Measurements from ENCODE around the gene TOP3B.
A peak's percentile ranks its signal among the peaks of the same experiment; 100 is the strongest.

The TOP3B gene

DNA sequence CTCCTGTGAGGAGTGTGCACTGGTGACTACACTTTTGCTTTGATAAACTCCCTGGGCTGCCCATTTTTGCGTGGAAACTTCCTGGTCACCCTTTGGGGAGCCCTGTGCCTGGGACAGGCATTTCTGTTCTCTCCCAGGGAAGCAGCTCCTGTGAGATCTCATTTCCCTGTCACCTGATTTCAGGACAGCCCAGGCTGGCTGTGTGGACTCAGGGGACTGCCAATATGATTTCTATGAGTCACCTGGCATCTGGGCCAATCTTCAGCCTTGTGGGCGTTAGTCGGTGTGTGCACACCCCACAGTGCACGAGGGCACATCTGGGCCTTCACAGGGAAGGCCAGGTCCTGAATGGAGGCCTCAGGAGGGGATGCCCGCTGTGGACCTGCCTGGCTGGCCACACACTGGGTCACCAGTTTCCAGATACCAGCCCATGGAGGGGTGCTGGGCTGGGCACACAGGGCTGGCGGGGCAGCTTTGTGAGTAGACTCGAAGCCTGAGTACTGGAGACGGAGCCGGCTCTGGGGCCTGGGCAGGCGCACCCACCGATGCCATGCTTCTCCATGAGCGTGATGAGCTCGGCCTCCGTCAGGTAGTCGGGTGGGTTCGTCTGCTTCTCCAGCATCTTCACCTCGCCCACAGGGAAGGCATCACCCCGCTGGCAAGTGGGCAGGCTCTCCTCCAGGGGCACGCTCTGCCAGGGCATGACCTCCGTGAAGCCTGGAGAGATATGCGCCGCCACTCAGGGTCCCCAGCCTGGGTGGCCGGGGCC, 20.5 kb downstream of the TOP3B start:
- DNase-seq (ENCODE audit: low spot score): no peak

DNA sequence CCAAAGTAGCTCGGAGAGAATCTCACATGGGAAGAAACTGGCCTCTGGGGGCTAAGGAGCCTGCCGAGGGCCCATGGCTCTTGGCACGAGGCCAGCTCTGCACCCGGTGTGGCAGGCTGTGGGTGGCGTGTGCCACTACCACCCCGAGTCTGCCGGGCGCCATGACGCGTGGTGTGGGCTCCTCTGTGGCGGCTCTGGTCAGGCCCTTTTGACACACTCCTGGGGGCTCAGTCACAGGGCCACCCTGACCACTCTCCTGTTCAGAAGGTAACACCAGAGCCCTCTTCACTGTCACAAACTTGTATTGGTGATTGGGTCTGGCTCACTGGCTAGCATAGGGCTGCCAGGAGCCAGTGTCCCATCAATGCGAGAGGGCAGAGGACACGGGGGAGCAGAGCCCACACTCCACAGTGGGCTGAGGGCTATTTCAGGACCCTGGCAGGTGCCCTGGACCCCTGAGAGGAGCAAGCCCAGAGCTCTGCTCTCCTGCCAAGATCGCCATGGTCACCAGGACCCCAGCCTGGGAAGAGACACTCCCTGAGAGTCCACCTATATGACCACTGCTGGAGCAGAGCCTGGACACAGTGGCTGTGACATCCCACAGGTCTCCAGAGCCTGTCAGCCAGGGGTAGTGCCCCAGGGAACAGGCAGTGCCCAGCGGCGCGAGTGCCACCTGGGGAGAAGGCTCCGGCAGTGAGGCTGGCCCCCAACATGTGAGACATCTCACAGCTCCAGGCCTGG, 21.3 kb downstream of the TOP3B start:
- DNase-seq (ENCODE audit: low spot score): no peak

DNA sequence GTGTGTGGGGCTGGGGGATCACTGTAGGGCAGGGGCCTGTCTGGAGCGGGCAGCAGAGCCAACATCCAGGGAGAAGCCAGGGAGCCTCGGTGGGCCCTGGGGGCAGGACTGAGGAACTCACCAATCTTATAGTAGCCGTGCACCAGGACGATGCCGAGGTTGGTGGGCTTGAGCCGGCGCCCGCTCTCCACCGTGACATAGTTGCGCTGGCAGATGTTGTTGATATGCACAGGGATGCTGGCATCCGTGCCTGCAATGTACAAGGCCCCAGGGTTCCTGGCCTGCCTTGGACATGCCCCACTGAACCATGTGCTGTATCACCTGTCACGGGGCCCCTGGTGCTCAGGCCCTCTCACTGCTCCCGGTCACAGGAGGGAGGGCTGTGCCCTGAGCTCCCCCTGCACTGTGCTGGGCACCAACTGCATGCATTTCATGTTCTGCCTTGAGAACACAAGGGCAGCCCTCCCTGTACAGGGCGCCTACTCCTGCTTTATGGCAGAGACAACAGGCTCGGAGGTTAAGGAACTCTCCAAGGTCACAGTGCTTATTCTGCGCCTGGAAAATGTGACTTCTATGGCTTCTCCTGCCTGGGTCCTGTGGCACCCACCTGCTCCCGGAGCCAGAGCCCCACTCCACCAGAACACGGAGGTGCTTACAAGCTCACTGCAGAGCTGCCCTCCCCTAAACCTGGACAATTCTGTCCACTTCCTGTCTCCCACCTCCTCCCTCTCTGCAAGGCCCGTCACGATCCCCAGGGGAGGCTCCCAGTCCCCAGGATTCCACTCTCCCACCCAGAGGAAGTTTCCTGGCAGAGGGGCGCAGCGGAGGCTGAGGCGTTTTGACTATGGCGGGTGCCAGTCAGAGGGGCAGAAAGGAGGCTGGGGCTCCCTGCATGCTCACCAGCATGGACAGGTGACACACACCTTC, 22.1 kb downstream of the TOP3B start:
- no peak for DNase-seq (ENCODE audit: low spot score)

DNA sequence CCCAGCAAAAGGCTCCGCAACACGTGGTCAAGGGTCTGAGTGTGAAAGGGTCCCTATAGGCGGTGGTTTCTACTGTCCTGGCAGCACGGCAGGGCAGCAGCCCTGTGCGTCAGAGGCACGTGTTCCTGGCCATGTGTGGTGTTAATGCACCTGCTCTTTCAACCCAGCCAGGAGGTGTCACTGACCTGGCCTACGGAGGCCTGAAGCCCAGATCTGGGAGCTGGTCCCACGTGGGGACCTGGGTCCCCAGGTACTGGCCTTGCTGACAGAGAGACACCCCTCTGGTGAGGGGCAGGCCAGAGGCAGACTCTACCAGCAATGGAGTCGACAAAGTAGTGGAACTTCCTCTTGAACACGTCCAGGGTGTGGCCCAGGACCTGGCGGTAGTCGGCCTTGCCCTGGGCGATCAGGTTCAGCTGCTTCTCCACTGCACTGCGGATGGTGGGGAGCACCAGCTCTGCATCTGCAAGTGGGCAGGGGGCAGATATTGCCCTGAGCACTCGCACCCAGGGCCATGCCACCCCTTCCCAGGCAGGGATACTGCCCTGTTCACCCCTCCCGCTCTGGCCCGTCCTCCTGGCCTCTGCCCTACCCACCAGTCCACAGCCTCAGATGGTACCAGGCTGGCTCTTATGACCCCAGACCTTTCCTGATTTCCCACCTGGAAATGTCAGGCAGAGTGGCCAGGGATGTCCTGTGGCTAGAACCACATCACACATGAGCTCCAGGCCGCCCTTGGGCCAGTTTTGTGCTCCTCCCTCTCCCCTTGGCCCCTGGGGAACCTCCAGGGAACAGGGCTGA, 23.1 kb downstream of the TOP3B start:
- no peak for DNase-seq (ENCODE audit: low spot score)

DNA sequence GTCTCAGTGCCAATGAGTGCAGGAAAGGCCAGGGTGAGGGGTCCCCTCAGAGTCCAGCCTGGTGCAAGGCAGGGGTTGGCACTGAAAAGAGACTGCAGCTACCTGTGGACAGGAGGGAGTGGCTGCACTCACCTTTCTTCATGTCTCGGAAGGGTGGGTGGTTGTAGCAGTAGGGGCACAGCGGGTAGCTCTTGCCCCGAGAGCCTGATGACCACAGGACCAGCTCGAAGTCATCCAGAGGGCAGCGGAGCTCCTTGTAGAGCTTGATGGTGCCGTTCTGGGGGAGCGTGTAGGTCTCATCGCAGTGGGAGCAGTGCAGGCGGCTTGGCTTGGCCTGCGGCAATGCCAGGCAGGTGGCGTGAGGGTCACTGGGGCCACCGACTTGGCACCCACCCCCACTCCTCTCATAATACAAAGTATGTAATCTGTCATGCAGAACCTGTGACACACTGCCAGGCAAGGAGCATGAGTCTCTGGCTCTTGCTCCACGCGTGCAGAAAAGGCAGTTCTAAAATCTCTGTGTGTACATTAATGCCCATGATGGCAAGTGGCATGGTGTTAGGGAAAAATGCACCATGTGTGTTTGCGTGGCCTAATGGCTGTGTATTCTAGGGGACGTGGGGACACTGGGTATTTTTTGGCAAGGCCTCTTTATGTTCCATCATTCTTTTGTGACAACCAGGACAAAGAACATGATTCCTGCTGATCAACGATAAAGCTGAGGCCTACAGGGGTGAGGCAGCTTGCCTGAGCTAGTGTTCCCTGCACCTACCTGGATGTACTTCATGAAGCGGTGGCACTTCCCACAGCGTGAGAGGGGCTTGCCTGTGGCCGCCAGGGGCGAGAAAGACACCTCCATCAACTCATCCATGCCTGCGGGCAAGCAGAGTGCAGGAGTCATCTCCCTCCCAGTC, 24.0 kb downstream of the TOP3B start:
- DNase-seq (ENCODE audit: low spot score): no peak

DNA sequence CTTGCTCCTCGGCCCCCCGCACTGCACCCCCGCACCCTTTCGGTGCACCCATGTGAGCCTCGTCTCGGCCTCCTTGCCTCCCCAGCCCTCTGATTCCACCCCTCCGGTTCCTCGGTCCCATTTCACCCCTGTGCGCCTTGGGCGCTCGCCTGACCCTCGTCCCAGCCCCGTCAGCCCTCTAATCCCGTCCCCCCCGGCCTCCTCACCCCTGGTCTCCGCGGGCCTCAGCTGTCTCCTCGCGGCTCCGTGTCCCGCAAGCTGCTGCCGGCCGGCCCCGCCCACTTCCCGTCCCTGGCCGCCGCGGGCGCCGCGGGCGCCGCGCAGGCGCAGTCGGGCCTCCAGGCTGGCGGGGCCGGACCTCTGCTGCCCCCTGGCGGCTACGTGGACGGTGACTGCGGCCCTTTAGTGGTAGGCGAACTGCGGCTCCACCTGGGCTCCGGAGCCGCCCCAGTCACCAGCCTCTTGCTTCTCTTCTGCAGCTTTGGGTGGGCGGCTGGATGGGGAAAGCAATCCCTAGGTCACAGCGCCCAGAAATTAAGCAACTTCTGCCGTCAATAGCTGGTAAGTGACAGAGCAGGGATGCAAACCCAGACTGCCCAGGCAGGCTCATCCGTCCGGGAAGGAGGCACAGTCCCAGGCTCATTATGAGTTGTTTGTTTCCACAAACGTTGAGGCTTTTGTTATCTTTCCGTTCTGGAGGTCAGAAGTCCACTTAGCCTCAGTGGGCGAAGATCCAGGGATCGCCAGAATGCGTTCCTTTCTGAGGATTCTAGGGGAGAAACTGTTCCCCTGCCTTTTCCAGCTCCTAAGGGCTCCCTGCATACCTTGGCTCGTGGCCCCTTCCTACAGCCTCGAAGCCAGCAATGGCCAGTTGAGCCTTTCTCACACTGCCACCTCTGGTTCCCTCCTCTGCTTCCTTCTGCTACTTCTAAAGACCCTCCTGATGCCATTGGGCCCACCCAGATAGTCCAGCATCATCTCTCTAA, 29.7 kb downstream of the TOP3B start, which contains the start of gene PPM1F:
Gene PPM1F, minus strand, starts transcription at position 263 of the 986 bp plus-strand sequence. CDS start 6,800 bp downstream, outside the sequence.
- peak; percentile 87 for DNase-seq (ENCODE audit: low spot score)

DNA sequence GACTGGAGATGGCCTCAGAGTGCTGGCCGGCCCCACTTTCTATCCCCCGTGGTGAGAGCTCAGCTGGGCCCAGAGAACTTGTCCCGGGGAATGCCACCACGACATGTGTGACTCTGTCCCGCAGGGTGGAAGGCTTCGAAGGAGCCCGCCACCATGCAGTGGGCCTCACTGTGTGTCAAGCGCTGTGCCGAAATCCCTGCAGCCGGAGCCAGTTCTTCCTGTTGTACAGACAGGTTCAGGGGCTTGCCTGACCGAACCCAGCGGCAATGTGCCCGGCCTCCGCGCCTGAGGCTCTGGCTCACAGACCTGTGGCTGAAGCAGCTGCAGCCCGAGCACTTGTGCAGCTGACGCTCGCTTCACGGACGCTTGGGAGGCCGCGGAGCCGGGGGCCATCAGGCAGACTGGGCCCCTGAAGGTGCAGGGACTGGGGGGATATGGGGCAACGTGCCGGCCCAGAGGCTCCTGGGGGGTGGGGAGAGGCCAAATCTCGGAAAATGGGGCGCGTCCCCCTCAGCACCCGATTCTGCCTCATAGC, 30.6 kb downstream of the TOP3B start:
- DNase-seq (ENCODE audit: low spot score): no peak

DNA sequence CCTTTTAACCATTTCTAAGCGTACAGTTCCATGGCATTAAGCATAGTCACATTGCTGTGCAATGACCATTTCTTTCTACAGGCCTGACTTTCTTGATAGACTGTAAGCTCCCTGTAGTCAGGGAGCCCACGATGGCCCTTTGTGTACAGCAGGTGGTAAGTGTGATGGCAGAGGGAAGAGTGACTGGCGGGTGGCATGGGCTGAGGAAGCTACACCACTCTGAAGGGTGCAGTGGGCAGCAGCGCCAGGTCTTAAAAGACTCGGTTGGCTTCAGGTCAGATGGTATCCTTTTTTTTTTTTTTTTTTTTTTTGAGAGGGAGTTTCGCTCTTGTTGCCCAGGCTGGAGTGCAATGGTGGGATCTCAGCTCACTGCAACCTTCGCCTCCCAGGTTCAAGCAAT, 31.5 kb downstream of the TOP3B start:
- no peak for DNase-seq (ENCODE audit: low spot score)

DNA sequence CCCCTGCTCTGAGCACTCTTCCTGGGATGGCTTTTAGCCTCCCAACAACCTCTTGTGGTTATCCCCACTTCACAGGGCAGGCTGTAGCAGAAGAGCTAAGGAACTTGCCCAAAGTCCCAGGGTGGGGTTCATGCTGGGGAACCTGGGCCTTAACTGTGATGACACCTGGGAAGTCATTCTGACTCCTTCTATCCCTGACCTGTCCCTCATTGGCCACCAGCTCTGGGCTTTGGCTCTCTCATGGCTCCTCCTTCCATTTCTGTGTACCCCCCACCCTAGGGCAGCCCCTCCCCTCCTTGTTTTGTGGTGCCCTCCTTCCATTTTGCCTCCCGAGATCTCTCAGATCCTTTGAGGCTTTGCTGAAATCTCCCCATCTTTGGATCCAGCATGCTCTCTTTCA, 32.6 kb downstream of the TOP3B start:
- DNase-seq (ENCODE audit: low spot score): no peak

DNA sequence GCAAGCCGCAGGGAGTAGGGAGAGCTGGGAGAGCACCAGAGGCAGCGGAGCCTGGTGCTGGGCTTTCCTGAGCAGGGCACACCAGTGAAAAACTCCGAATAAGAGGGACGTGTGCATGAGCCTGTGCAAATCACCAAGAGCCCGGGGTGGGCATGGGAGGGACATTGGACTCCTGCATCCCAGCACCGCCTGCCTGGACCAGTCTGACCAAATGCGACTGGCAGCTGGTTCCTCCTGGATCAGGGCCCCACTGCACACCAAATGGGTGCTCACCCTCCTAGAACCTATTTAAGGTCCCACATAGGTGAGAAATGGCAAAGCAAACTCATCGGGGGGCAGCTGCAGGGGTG, 33.0 kb downstream of the TOP3B start:
- no peak for DNase-seq (ENCODE audit: low spot score)

DNA sequence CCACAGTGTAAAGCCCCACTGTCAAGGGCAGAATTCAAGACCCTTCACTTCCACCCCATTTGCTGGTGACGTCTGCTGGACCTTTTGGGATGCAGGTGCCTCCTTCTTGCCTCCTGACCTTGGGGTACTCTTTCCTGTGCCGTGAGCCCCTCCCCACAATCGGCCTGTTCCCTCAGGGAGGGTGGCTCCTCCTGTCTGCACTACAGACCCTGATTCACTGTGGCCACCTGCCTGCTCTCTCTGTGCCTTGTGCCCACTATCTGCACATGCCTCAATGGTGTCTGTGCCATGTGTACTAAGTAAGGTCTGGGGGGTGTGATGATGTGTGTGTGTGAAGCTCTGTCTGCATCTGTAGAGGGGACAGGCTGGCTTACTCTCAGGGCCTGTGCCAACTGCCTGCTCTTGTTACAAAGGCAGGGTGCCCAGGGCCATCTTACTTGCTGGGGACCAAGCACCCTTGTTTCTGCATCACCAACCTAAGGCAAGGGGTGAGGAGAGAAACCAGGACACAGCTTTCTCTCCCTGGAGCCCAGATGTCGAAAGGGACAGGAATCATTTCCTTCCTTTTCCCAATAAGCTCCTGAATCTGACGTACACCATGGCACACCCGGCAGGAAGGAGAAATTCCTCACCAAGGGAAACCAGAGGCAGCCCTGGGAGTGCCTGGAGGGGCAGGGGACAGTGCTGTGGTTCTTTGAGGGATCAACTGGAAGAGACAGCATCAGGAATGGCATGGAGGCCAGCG, 33.6 kb downstream of the TOP3B start:
- no peak for DNase-seq (ENCODE audit: low spot score)

DNA sequence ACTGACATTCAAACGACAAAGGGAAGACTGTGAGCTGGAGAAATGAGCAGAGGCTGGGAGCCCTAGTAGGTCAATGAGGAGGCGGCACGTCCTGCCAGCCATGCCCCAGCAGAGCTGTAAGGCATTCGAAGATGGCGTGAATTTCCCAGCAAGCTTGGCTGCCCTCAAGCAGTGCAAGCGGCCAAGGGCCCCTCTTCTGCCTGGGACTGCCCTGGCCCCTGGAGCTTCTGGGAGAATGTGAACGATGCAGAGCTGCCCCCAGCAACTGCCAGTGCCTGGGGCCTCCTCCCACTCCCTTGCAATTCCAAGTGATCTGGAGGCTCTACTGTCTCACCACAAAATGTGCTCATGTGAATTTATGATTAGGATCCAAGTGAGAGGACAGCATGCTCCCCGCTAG, 34.2 kb downstream of the TOP3B start:
- DNase-seq (ENCODE audit: low spot score): no peak

DNA sequence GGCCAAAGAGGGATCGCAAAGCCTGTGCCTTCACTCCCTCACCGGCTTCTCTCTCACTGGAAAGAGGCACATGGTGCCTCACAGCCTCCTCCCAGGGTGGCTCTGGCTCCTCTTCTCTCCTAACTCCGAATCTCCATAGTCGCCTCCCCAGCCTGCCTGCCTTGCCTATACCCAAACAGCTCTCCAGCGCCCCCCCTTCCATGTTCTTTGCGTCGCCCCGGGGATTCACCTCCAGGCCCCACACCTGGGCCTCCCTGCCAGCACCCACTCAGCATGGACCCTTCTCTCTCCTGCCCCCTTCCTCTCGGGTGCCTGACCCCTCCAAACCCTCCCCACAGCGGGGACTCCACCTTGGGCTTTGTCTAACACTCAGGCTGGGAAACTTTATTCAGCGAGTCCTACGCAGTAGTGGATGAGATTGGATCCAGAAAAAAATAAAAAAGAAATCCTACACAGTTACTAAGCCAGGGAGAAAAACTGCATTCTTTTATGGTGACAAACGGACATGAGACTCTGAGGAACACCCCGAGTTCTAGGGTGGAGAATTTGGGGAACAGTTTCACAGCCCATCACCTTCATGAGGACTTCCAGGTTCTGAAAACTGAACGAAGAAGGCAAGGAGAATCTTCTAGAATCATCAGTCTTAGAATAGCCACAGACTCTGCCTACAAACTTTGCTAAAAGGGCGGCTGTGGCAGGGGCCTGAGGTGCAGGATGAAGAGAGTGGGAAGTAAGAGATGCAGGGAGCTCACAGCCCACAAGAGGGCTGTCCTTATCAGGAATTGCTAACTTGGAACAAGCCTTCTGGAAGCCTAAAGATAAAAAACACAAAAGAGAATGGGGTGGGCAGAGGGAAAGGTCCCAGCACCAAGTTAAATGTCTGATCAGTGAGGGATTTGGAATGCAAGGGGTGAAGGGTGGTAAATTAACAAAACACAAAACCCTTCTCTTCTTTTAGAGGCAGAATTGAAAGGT, 35.3 kb downstream of the TOP3B start:
- DNase-seq (ENCODE audit: low spot score): no peak

DNA sequence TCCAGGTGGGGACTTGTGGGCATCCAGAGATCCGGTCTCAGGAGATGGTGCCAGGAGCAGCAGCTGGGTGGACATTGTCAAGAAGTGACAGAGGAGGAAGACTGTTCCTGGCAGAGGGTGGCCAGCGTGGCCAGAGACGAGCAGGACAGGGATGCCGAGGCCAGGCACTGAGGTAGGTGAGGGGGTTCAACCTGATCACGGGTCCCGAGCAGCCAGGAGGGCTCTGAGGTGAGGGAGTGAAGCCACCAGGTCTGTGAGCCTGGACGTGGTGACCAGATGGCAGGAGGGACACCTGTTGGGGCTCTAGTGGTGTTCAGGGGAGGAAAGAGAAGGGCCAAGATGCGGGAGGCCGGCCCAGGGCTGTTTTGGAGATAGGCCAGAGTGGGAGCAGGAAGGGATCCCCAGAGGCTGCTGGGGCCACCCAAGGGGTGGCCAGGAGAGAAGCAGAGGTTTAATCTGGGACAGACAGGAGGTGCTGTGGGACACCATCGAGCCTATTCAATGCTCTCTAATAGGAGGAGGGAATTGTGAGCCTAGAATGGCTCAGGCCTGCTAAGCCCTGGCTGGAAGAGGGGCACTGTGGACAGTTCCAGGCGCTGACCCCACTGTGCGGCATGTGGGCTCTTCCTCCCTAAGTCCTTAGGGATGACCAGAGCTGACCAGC, 36.2 kb downstream of the TOP3B start:
- no peak for DNase-seq (ENCODE audit: low spot score)

DNA sequence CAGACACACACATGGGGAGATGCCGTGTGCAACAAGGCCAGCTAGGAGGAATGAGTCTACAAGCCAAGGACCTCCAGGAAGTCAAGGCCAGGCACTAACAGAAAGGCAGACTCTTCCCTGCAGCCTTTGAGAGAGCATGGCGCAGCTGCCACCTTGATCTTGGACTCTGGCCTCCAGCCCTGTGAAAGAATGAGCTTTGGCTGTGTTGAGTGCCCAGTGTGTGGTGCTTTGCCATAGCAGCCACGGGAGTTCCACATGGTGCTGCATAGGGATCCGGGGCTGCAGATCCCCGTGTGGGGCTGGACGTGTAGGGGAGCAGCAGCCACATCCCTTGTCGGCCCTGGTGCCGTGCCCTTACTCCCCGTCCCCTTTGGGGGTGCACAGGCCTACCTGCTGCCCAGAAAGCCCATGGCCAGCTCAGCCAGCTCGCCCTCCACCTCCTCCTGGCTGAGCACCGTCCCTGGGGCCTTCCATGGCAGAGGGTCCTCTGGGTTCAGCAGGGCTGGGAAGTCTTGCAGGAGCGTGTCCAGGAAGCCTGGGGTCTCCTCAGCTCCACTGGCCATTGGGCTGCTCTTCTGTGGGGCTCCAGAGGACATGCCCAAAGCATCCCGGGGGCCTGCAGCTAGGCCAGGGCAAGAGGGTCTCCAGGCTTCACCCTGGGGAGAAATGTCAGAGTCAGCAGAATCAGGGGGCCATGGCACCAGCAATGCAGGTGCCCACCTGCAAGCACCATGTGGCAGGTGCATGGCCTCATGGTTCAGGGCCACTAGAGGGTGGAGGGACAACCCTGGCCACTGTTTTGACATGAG, 36.9 kb downstream of the TOP3B start:
- DNase-seq (ENCODE audit: low spot score): no peak

DNA sequence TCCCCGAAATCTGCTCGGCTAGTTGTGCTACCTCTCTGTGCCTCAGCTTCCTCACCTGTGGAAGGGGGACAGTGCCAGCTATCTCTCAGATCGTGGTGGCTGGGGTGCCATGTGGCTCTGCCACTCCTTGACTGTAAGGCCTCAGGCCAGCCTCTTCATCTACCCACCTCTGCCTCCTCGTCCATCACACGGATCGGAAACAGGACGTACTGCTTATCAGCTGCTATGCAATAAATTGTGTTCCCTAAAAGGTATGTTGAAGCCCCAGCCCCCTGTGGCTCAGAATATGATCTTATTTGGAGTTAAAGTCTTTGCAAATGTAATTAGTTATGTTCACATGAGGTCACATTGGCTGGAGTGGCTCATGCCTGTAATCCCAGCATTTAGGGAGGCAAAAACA, 37.7 kb downstream of the TOP3B start:
- no peak for DNase-seq (ENCODE audit: low spot score)

All from activated CD4-positive, alpha-beta T cell treated with anti-CD3 and anti-CD28 coated beads, Interleukin-2, Interleukin-4, amounts not matched to agents 100 ng/mL and 50 ng/mL, durations not matched to agents 16 hours and 8 hours (primary cell).